Measurements from ENCODE around the gene SLC9A5. TPM values are rescaled to one million over a fixed set of nuclear protein-coding genes. Genes with fewer than 3 reads are reported as not detected.

SLC9A5 gene
- total RNA-seq, 1 experiment from 2014 or later, result 5.6 TPM

GRCh38 chr16:67254801-67255552, 6.2 kb downstream of the SLC9A5 start:
- no peaks in the 10 kb centered on the region for H3K9me2 ChIP-seq (ENCODE audit: insufficient read depth)
- ATAC-seq (no peak), DNase-seq (ENCODE audit: low read depth, low spot score) (no peak)
- no peaks in the 10 kb centered on the region for H3K4me1 ChIP-seq (ENCODE audit: control insufficient read depth in 1 of 2, insufficient read depth in 2 of 2, low read length in 2 of 2)
- H3K4me2 ChIP-seq (ENCODE audit: low read length), result no peak overlapping the region
- BruUV-seq (replicated peaks), result no TSS peak
- no peak overlapping the region for H3K27ac ChIP-seq (ENCODE audit: low read depth, low read length)
- H3K27me3 ChIP-seq (ENCODE audit: insufficient read depth, low read length), result no peaks in the 10 kb centered on the region
- TF ChIP-seq POLR2A (IDR thresholded peaks at IDR 0.05; ENCODE audit: borderline replicate concordance, extremely low read depth, insufficient read depth, insufficient read length) (no peak), CEBPB (IDR thresholded peaks at IDR 0.05; ENCODE audit: low read depth) (no peak), YY1 (IDR thresholded peaks at IDR 0.05; ENCODE audit: extremely low read depth, insufficient replicate concordance, low read depth, low read length) (no peak), JUND (IDR thresholded peaks at IDR 0.05) (no peak), ZFX (IDR thresholded peaks at IDR 0.05) (no peak), CBX3 (IDR thresholded peaks at IDR 0.05; ENCODE audit: low read depth) (no peak), SRF (IDR thresholded peaks at IDR 0.05; ENCODE audit: low read depth) (no peak), TCF7L2 (IDR thresholded peaks at IDR 0.05; ENCODE audit: borderline replicate concordance, extremely low read depth, insufficient read depth, insufficient read length) (no peak), RAD21 (IDR thresholded peaks at IDR 0.05; ENCODE audit: low read depth) (no peak), SIN3A (IDR thresholded peaks at IDR 0.05; ENCODE audit: low read depth) (no peak)
- TF ChIP-seq, protein P1, sequence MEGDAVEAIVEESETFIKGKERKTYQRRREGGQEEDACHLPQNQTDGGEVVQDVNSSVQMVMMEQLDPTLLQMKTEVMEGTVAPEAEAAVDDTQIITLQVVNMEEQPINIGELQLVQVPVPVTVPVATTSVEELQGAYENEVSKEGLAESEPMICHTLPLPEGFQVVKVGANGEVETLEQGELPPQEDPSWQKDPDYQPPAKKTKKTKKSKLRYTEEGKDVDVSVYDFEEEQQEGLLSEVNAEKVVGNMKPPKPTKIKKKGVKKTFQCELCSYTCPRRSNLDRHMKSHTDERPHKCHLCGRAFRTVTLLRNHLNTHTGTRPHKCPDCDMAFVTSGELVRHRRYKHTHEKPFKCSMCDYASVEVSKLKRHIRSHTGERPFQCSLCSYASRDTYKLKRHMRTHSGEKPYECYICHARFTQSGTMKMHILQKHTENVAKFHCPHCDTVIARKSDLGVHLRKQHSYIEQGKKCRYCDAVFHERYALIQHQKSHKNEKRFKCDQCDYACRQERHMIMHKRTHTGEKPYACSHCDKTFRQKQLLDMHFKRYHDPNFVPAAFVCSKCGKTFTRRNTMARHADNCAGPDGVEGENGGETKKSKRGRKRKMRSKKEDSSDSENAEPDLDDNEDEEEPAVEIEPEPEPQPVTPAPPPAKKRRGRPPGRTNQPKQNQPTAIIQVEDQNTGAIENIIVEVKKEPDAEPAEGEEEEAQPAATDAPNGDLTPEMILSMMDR (IDR thresholded peaks at IDR 0.05 in 2 of 3, conservative IDR thresholded peaks at IDR 0.05 in 1 of 3; ENCODE audit: borderline replicate concordance in 1 of 3, insufficient read depth in 1 of 3, low read depth in 2 of 3, low read length in 2 of 3), result no peak
- TF ChIP-seq, protein P2, sequence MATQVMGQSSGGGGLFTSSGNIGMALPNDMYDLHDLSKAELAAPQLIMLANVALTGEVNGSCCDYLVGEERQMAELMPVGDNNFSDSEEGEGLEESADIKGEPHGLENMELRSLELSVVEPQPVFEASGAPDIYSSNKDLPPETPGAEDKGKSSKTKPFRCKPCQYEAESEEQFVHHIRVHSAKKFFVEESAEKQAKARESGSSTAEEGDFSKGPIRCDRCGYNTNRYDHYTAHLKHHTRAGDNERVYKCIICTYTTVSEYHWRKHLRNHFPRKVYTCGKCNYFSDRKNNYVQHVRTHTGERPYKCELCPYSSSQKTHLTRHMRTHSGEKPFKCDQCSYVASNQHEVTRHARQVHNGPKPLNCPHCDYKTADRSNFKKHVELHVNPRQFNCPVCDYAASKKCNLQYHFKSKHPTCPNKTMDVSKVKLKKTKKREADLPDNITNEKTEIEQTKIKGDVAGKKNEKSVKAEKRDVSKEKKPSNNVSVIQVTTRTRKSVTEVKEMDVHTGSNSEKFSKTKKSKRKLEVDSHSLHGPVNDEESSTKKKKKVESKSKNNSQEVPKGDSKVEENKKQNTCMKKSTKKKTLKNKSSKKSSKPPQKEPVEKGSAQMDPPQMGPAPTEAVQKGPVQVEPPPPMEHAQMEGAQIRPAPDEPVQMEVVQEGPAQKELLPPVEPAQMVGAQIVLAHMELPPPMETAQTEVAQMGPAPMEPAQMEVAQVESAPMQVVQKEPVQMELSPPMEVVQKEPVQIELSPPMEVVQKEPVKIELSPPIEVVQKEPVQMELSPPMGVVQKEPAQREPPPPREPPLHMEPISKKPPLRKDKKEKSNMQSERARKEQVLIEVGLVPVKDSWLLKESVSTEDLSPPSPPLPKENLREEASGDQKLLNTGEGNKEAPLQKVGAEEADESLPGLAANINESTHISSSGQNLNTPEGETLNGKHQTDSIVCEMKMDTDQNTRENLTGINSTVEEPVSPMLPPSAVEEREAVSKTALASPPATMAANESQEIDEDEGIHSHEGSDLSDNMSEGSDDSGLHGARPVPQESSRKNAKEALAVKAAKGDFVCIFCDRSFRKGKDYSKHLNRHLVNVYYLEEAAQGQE (IDR thresholded peaks at IDR 0.05; ENCODE audit: low read depth), result no peak
- H3K79me2 ChIP-seq (ENCODE audit: insufficient read depth, low read length), result no peaks in the 10 kb centered on the region
- no peak overlapping the region for H3K4me3 ChIP-seq (replicated peaks in 1 of 2; ENCODE audit: low read depth in 1 of 2, low read length in 2 of 2)
- ChIA-PET RAD21 (ENCODE audit: low non-redundant PET in 1 of 2, low total read pairs in 2 of 2, uncharacterized antibody in 2 of 2, unreplicated experiment in 2 of 2) (no interaction called here), POLR2A (no interaction called here), CTCF (no interaction called here)
- H3K9ac ChIP-seq (ENCODE audit: low read length), result no peak overlapping the region
- H3K36me3 ChIP-seq (ENCODE audit: control insufficient read depth in 1 of 2, insufficient read depth in 2 of 2, low read length in 2 of 2), result no peaks in the 10 kb centered on the region; a peak in 1 of 4 replicates
- no peaks in the 10 kb centered on the region for H4K20me1 ChIP-seq (ENCODE audit: insufficient read depth)
- H2AFZ ChIP-seq (ENCODE audit: low read depth, low read length, poor library complexity, severe bottlenecking), result no peak overlapping the region
- intact Hi-C loops (cut with micrococcal nuclease), result no loop called here
- no peaks in the 10 kb centered on the region for H3K9me3 ChIP-seq (ENCODE audit: control insufficient read depth in 1 of 2, insufficient read depth in 1 of 2, low read depth in 1 of 2, low read length in 2 of 2)

Data from HCT116 (cell line).